H9 (cell line): Measurements from ENCODE around the gene PCCA. TPM values are rescaled to one million over a fixed set of nuclear protein-coding genes. Genes with fewer than 3 reads are reported as not detected.

Experiments
- DNase-seq: peaks from one replicate; pipeline ENCODE4 v3.0.0-alpha.2; 2017
- H2AFZ ChIP-seq: one replicate; pipeline ENCODE4 v1.6.1; 2013; ENCODE audit warnings: mild to moderate bottlenecking, low read length, control low read depth, moderate library complexity
- H2AK5ac ChIP-seq: 2 replicates; pipeline ENCODE4 v1.6.1; 2013; ENCODE audit warnings: low read length, control low read depth, mixed read lengths; ENCODE audit not compliant: insufficient read length
- H2BK120ac ChIP-seq: one replicate; pipeline ENCODE4 v1.6.1; 2013; ENCODE audit warnings: low read depth, mild to moderate bottlenecking, low read length, control low read depth, inconsistent platforms; ENCODE audit not compliant: poor library complexity, severe bottlenecking
- H2BK12ac ChIP-seq: 2 replicates; pipeline ENCODE4 v1.6.1; 2013; ENCODE audit warnings: low read length, control low read depth, mixed read lengths, low read depth; ENCODE audit not compliant: insufficient read length
- H2BK15ac ChIP-seq: 2 replicates; pipeline ENCODE4 v1.6.1; 2013; ENCODE audit warnings: low read depth, low read length, control low read depth
- H2BK20ac ChIP-seq: one replicate; pipeline ENCODE4 v1.6.1; 2013; ENCODE audit warnings: low read depth, mild to moderate bottlenecking, low read length, control low read depth, inconsistent platforms; ENCODE audit not compliant: poor library complexity, severe bottlenecking
- H2BK5ac ChIP-seq: 2 replicates; pipeline ENCODE4 v1.6.1; 2013; ENCODE audit warnings: low read length, control low read depth, mixed read lengths; ENCODE audit not compliant: insufficient read length
- H3K14ac ChIP-seq: 2 replicates; pipeline ENCODE4 v1.6.1; 2013; ENCODE audit warnings: low read length, control low read depth; ENCODE audit not compliant: insufficient read depth
- H3K18ac ChIP-seq: 2 replicates; pipeline ENCODE4 v1.6.1; 2013; ENCODE audit warnings: low read depth, mild to moderate bottlenecking, mixed read lengths, low read length, control low read depth; ENCODE audit not compliant: insufficient read length
- H3K23ac ChIP-seq: 2 replicates; pipeline ENCODE4 v1.6.1; 2013; ENCODE audit warnings: low read length, control low read depth, mixed read lengths, low read depth; ENCODE audit not compliant: insufficient read length
- H3K23me2 ChIP-seq: 2 replicates; pipeline ENCODE4 v1.6.1; 2013; ENCODE audit warnings: low read depth, mild to moderate bottlenecking, mixed read lengths, low read length, control low read depth; ENCODE audit not compliant: insufficient read length, poor library complexity, severe bottlenecking
- H3K27ac ChIP-seq: 2 replicates; pipeline ENCODE4 v1.5.1; 2013; ENCODE audit warnings: low read length, control low read depth, mixed read lengths, low read depth; ENCODE audit not compliant: insufficient read length
- H3K27me3 ChIP-seq: 2 replicates; pipeline ENCODE4 v1.6.1; 2013; ENCODE audit warnings: low read length, control low read depth, inconsistent platforms; ENCODE audit not compliant: insufficient read depth
- H3K4ac ChIP-seq: 2 replicates; pipeline ENCODE4 v1.6.1; 2013; ENCODE audit warnings: low read depth, mild to moderate bottlenecking, control low read depth, inconsistent platforms, low read length, moderate library complexity
- H3K4me1 ChIP-seq: 2 replicates; pipeline ENCODE4 v1.6.1; 2013; ENCODE audit warnings: low read length, control low read depth, inconsistent platforms; ENCODE audit not compliant: insufficient read depth
- H3K4me2 ChIP-seq: 2 replicates; pipeline ENCODE4 v1.6.1; 2013; ENCODE audit warnings: low read length, control low read depth, mixed read lengths; ENCODE audit not compliant: insufficient read length, insufficient read depth
- H3K56ac ChIP-seq: 2 replicates; pipeline ENCODE4 v1.6.1; 2013; ENCODE audit warnings: low read depth, mild to moderate bottlenecking, mixed read lengths, low read length, control low read depth; ENCODE audit not compliant: insufficient read length
- H3K79me1 ChIP-seq: 2 replicates; pipeline ENCODE4 v1.6.1; 2013; ENCODE audit warnings: low read depth, mild to moderate bottlenecking, moderate library complexity, low read length, control low read depth, inconsistent platforms; ENCODE audit not compliant: insufficient read depth, poor library complexity, severe bottlenecking
- H3K79me2 ChIP-seq: 2 replicates; pipeline ENCODE4 v1.6.1; 2013; ENCODE audit warnings: low read length, control low read depth, inconsistent platforms; ENCODE audit not compliant: insufficient read depth
- H3K9ac ChIP-seq: 2 replicates; pipeline ENCODE4 v1.6.1; 2013; ENCODE audit warnings: low read length, control low read depth, mixed read lengths; ENCODE audit not compliant: insufficient read length; ENCODE audit errors: extremely low read depth
- H3K9me3 ChIP-seq: one replicate; pipeline ENCODE4 v1.6.1; 2013; ENCODE audit warnings: low read depth, low read length, inconsistent platforms; ENCODE audit not compliant: control insufficient read depth
- H3T11ph ChIP-seq: one replicate; pipeline ENCODE4 v1.6.1; 2013; ENCODE audit warnings: mild to moderate bottlenecking, low read length, control low read depth, inconsistent platforms
- H4K20me1 ChIP-seq: one replicate; pipeline ENCODE4 v1.6.1; 2013; ENCODE audit not compliant: control insufficient read depth, insufficient read length, insufficient read depth
- H4K5ac ChIP-seq: 2 replicates; pipeline ENCODE4 v1.6.1; 2013; ENCODE audit warnings: low read depth, mild to moderate bottlenecking, mixed read lengths, low read length, control low read depth; ENCODE audit not compliant: insufficient read length
- H4K8ac ChIP-seq: replicated peaks from 2 replicates; pipeline ENCODE4 v1.6.1; 2013; ENCODE audit warnings: low read length, control low read depth, mixed read lengths, low read depth; ENCODE audit not compliant: insufficient read length
- H4K91ac ChIP-seq: 2 replicates; pipeline ENCODE4 v1.6.1; 2013; ENCODE audit warnings: low read depth, mild to moderate bottlenecking, moderate library complexity, mixed read lengths, low read length, control low read depth; ENCODE audit not compliant: insufficient read length
- H3K27ac Mint-ChIP-seq, 3 experiments: 2 replicates in 2 of 3; 3 replicates in 1 of 3; pipeline ENCODE4 v1.8.0; 2020 to 2021; ENCODE audit warnings: mixed read lengths in 3 of 3, mild to moderate bottlenecking in 1 of 3, moderate library complexity in 1 of 3
- H3K27me3 Mint-ChIP-seq: 2 replicates; pipeline ENCODE4 v1.8.0; 2021; ENCODE audit warnings: low read depth, mild to moderate bottlenecking, moderate library complexity, mixed read lengths
- H3K36me3 Mint-ChIP-seq, 3 experiments: 2 replicates in 2 of 3; 3 replicates in 1 of 3; pipeline ENCODE4 v1.8.0; 2020 to 2021; ENCODE audit warnings: low read depth in 3 of 3, mixed read lengths in 3 of 3; ENCODE audit not compliant: insufficient read depth in 1 of 3
- H3K4me1 Mint-ChIP-seq, 2 experiments: 2 replicates each; pipeline ENCODE4 v1.8.0; 2020; ENCODE audit warnings: mixed read lengths in 2 of 2
- H3K4me3 Mint-ChIP-seq, 2 experiments: 2 replicates in 1 of 2; 3 replicates in 1 of 2; pipeline ENCODE4 v1.8.0; 2020 to 2021; ENCODE audit warnings: mild to moderate bottlenecking in 2 of 2, mixed read lengths in 2 of 2, moderate library complexity in 1 of 2
- H3K9me3 Mint-ChIP-seq, 2 experiments: 2 replicates in 1 of 2; 3 replicates in 1 of 2; pipeline ENCODE4 v1.8.0; 2020; ENCODE audit warnings: mild to moderate bottlenecking in 2 of 2, mixed read lengths in 2 of 2, moderate library complexity in 1 of 2
- CTCF ChIP-seq: fragments of 200-600 bp; sonication (generic); conservative IDR thresholded peaks from 3 replicates; pipeline ENCODE4 v1.8.0; 2021; ENCODE audit warnings: antibody characterized with exemption, mild to moderate bottlenecking
- WGBS: extraction: QIAGEN DNeasy Blood & Tissue Kit; methylation state at CpG from one replicate; pipeline ENCODE4 v1.1.7; 2013; ENCODE audit warnings: missing lambda C conversion rate, low lambda C conversion rate, mixed read lengths; ENCODE audit not compliant: insufficient read length; ENCODE audit errors: extremely low coverage; 5-methylcytosine and 5-hydroxymethylcytosine counted together
- total RNA-seq: library from RNA; stranded (reverse); gene quantifications from 2 replicates; pipeline ENCODE4 v1.2.1, GENCODE V29; 2021

PCCA gene
- total RNA-seq, 1 experiment from 2014 or later, result 56.5 TPM

- H3K27ac Mint-ChIP-seq, result no peak overlapping the region
- Histone ChIP-seq H3K27me3 (no peaks in the 10 kb centered on the region), H2BK120ac (no peak overlapping the region), H3K18ac (no peak overlapping the region), H3K9ac (no peak overlapping the region), H3T11ph (no peak overlapping the region), H3K27ac (no peak overlapping the region), H4K91ac (no peak overlapping the region), H2BK15ac (no peak overlapping the region), H3K79me2 (no peaks in the 10 kb centered on the region), H3K14ac (no peak overlapping the region), H2BK12ac (no peak overlapping the region), H2BK20ac (no peak overlapping the region), H2AK5ac (no peak overlapping the region), H2AFZ (no peak overlapping the region), H3K4me1 (no peaks in the 10 kb centered on the region), H3K23me2 (no peaks in the 10 kb centered on the region), H4K8ac (no peak overlapping the region), H3K4me2 (no peak overlapping the region), H3K9me3 (no peaks in the 10 kb centered on the region), H3K23ac (no peak overlapping the region), H3K4ac (no peak overlapping the region), H3K79me1 (no peaks in the 10 kb centered on the region), H3K56ac (no peak overlapping the region), H4K5ac (no peak overlapping the region), H2BK5ac (no peak overlapping the region), H4K20me1 (no peaks in the 10 kb centered on the region)
- H3K4me3 Mint-ChIP-seq, result no peak overlapping the region
- H3K27me3 Mint-ChIP-seq, result no peaks in the 10 kb centered on the region
- TF ChIP-seq CTCF, result no peak
- peaks cover 6% of the 10 kb centered on the region in 2 experiments; a peak in 4 of 5 replicates for H3K9me3 Mint-ChIP-seq
- DNase-seq, result no peak
- no CpG with 5 or more reads among the region's 6 CpGs for WGBS
- H3K4me1 Mint-ChIP-seq, result peaks cover 13 to 22% of the 10 kb centered on the region in 2 experiments
- H3K36me3 Mint-ChIP-seq, result peaks cover 11 to 19% (median 15%) of the 10 kb centered on the region in 3 experiments
Observed at GRCh38 chr13:100203696-100204367, 114.9 kb downstream of the PCCA start.
